MG63 (cell line): ENCODE results near the gene WFDC2. TPM values are rescaled to one million over a fixed set of nuclear protein-coding genes. Genes with fewer than 3 reads are reported as not detected.
"Not testable (repeated sequence)": the region's sequence is repeated elsewhere in the genome, so short reads cannot be mapped to it uniquely, and the experiment has no call there.

Experiments
- DNase-seq: peaks from one replicate; pipeline ENCODE4 v3.0.0-alpha.2; 2020
- H3K27me3 ChIP-seq: fragments of 250-450 bp; sonication (Bioruptor Pico); 2 replicates; pipeline ENCODE4 v1.5.1; 2020; ENCODE audit warnings: mild to moderate bottlenecking, moderate library complexity
- H3K36me3 ChIP-seq: fragments of 250-450 bp; sonication (Bioruptor Pico); 2 replicates; pipeline ENCODE4 v1.5.1; 2020; ENCODE audit warnings: mild to moderate bottlenecking, moderate library complexity
- H3K4me3 ChIP-seq: fragments of 250-450 bp; sonication (Bioruptor Pico); 2 replicates; pipeline ENCODE4 v1.5.1; 2020; ENCODE audit warnings: mild to moderate bottlenecking, moderate library complexity
- H3K9me3 ChIP-seq: fragments of 250-450 bp; sonication (Bioruptor Pico); 2 replicates; pipeline ENCODE4 v1.5.1; 2020; ENCODE audit warnings: mild to moderate bottlenecking, moderate library complexity
- total RNA-seq: library from RNA; depleted of rRNA; stranded (reverse); fragments of >200 nt; shearing (Covaris generic); gene quantifications from 2 replicates; pipeline ENCODE4 v1.2.3, GENCODE V29; 2014; ENCODE audit warnings: low replicate concordance

WFDC2 gene
- total RNA-seq, 1 experiment from 2014 or later: not detected

GRCh38 chr20:45470937-45471336, 1.4 kb downstream of the WFDC2 start:
- DNase-seq: no peak
- no peaks in the 10 kb centered on the region for H3K36me3 ChIP-seq
- peaks cover 4% of the 10 kb centered on the region; the same call in 1 of the 2 replicates for H3K9me3 ChIP-seq
- H3K4me3 ChIP-seq: peak overlapping the region; percentile 20; the same call in 1 of the 2 replicates
- peaks cover 52% of the 10 kb centered on the region for H3K27me3 ChIP-seq

- H3K4me3 ChIP-seq, DNase-seq, H3K9me3 ChIP-seq, H3K36me3 ChIP-seq: not testable (repeated sequence)
- peaks cover 55% of the 10 kb centered on the region for H3K27me3 ChIP-seq
Measured at GRCh38 chr20:45472286-45472685, 2.7 kb downstream of the WFDC2 start.

- H3K9me3 ChIP-seq, H3K4me3 ChIP-seq, H3K36me3 ChIP-seq, DNase-seq: not testable (repeated sequence)
- peaks cover 55% of the 10 kb centered on the region for H3K27me3 ChIP-seq
Measured at GRCh38 chr20:45477530-45478148, 8.1 kb downstream of the WFDC2 start.

- Histone ChIP-seq H3K36me3 (no peaks in the 10 kb centered on the region), H3K9me3 (0 out of 2 replicates have a peak, but pooled peaks cover 2% of the 10 kb centered on the region), H3K4me3 (no peak overlapping the region), H3K27me3 (peaks cover 57% of the 10 kb centered on the region)
- no peak for DNase-seq
Measured at GRCh38 chr20:45479822-45480221, 10.3 kb downstream of the WFDC2 start.

- Histone ChIP-seq H3K9me3 (no peaks in the 10 kb centered on the region), H3K36me3 (no peaks in the 10 kb centered on the region), H3K27me3 (peaks cover 47% of the 10 kb centered on the region), H3K4me3 (no peak overlapping the region)
- no peak for DNase-seq
Measured at GRCh38 chr20:45484676-45485075, 15.1 kb downstream of the WFDC2 start.

- DNase-seq: no peak
- H3K9me3 ChIP-seq: no peaks in the 10 kb centered on the region
- H3K36me3 ChIP-seq: no peaks in the 10 kb centered on the region
- H3K4me3 ChIP-seq: no peak overlapping the region
- peaks cover 45% of the 10 kb centered on the region for H3K27me3 ChIP-seq
Measured at GRCh38 chr20:45485388-45485787, 15.8 kb downstream of the WFDC2 start.

GRCh38 chr20:45487231-45487635, 17.7 kb downstream of the WFDC2 start:
- DNase-seq: no peak

GRCh38 chr20:45489083-45489531, 19.6 kb downstream of the WFDC2 start:
- DNase-seq: peak; percentile 39
- Histone ChIP-seq H3K9me3 (no peaks in the 10 kb centered on the region), H3K4me3 (no peak overlapping the region)

More at GRCh38 chr20:45487231-45487635, 17.7 kb downstream of the WFDC2 start:
- H3K9me3 ChIP-seq: no peaks in the 10 kb centered on the region
- H3K36me3 ChIP-seq: no peaks in the 10 kb centered on the region
- H3K4me3 ChIP-seq: no peak overlapping the region
- H3K27me3 ChIP-seq: peaks cover 31% of the 10 kb centered on the region

GRCh38 chr20:45495501-45495941, 26.0 kb downstream of the WFDC2 start:
- H3K27me3 ChIP-seq: peaks cover 34% of the 10 kb centered on the region

More at GRCh38 chr20:45489083-45489531, 19.6 kb downstream of the WFDC2 start:
- no peaks in the 10 kb centered on the region for H3K36me3 ChIP-seq
- peaks cover 18% of the 10 kb centered on the region for H3K27me3 ChIP-seq

GRCh38 chr20:45496166-45496565, 26.6 kb downstream of the WFDC2 start:
- H3K4me3 ChIP-seq: no peak overlapping the region
- H3K27me3 ChIP-seq: peaks cover 37% of the 10 kb centered on the region
- no peaks in the 10 kb centered on the region for H3K9me3 ChIP-seq
- DNase-seq: no peak
- H3K36me3 ChIP-seq: no peaks in the 10 kb centered on the region

More at GRCh38 chr20:45495501-45495941, 26.0 kb downstream of the WFDC2 start:
- Histone ChIP-seq H3K4me3 (no peak overlapping the region), H3K36me3 (no peaks in the 10 kb centered on the region), H3K9me3 (no peaks in the 10 kb centered on the region)
- DNase-seq: no peak

- no peak for DNase-seq
Measured at GRCh38 chr20:45497971-45498494, 28.5 kb downstream of the WFDC2 start.

GRCh38 chr20:45500022-45500421, 30.5 kb downstream of the WFDC2 start:
- no peak overlapping the region for H3K4me3 ChIP-seq
- DNase-seq: no peak
- no peaks in the 10 kb centered on the region for H3K9me3 ChIP-seq
- H3K27me3 ChIP-seq: peaks cover 60% of the 10 kb centered on the region
- H3K36me3 ChIP-seq: no peaks in the 10 kb centered on the region

More at GRCh38 chr20:45497971-45498494, 28.5 kb downstream of the WFDC2 start:
- Histone ChIP-seq H3K9me3 (no peaks in the 10 kb centered on the region), H3K4me3 (no peak overlapping the region), H3K36me3 (no peaks in the 10 kb centered on the region), H3K27me3 (peaks cover 53% of the 10 kb centered on the region)

GRCh38 chr20:45501600-45501999, 32.0 kb downstream of the WFDC2 start:
- Histone ChIP-seq H3K4me3 (no peak overlapping the region), H3K27me3 (peaks cover 60% of the 10 kb centered on the region), H3K9me3 (no peaks in the 10 kb centered on the region), H3K36me3 (no peaks in the 10 kb centered on the region)
- DNase-seq: no peak

- Histone ChIP-seq H3K4me3 (no peak overlapping the region), H3K9me3 (no peaks in the 10 kb centered on the region), H3K36me3 (no peaks in the 10 kb centered on the region), H3K27me3 (peaks cover 53% of the 10 kb centered on the region)
- no peak for DNase-seq
Measured at GRCh38 chr20:45502561-45502960, 33.0 kb downstream of the WFDC2 start.

- Histone ChIP-seq H3K36me3 (no peaks in the 10 kb centered on the region), H3K4me3 (no peak overlapping the region), H3K27me3 (peaks cover 45% of the 10 kb centered on the region), H3K9me3 (no peaks in the 10 kb centered on the region)
- DNase-seq: no peak
Measured at GRCh38 chr20:45503403-45503802, 33.9 kb downstream of the WFDC2 start.

GRCh38 chr20:45506398-45506797, 36.8 kb downstream of the WFDC2 start:
- Histone ChIP-seq H3K9me3 (no peaks in the 10 kb centered on the region), H3K4me3 (no peak overlapping the region), H3K27me3 (peaks cover 38% of the 10 kb centered on the region), H3K36me3 (no peaks in the 10 kb centered on the region)
- no peak for DNase-seq

GRCh38 chr20:45507011-45507820, 37.7 kb downstream of the WFDC2 start:
- peaks cover 31% of the 10 kb centered on the region for H3K27me3 ChIP-seq
- H3K36me3 ChIP-seq: no peaks in the 10 kb centered on the region
- H3K4me3 ChIP-seq: no peak overlapping the region
- H3K9me3 ChIP-seq: no peaks in the 10 kb centered on the region
- DNase-seq: no peak
